Measurements from ENCODE around the gene ZBTB2.

- TF ChIP-seq TCF4 (CRISPR knock-in tag; IDR thresholded peaks at IDR 0.05; ENCODE audit: borderline replicate concordance): no peak
- TF ChIP-seq, protein P1, sequence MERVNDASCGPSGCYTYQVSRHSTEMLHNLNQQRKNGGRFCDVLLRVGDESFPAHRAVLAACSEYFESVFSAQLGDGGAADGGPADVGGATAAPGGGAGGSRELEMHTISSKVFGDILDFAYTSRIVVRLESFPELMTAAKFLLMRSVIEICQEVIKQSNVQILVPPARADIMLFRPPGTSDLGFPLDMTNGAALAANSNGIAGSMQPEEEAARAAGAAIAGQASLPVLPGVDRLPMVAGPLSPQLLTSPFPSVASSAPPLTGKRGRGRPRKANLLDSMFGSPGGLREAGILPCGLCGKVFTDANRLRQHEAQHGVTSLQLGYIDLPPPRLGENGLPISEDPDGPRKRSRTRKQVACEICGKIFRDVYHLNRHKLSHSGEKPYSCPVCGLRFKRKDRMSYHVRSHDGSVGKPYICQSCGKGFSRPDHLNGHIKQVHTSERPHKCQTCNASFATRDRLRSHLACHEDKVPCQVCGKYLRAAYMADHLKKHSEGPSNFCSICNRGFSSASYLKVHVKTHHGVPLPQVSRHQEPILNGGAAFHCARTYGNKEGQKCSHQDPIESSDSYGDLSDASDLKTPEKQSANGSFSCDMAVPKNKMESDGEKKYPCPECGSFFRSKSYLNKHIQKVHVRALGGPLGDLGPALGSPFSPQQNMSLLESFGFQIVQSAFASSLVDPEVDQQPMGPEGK (CRISPR knock-in tag; IDR thresholded peaks at IDR 0.05; ENCODE audit: borderline replicate concordance): no peak
- TF ChIP-seq PPARA (CRISPR knock-in tag; IDR thresholded peaks at IDR 0.05; ENCODE audit: borderline replicate concordance): no peak
- TF ChIP-seq ZFP3 (CRISPR knock-in tag; IDR thresholded peaks at IDR 0.05): no peak
- TF ChIP-seq RARB (CRISPR knock-in tag; IDR thresholded peaks at IDR 0.05): no peak
- TF ChIP-seq ZNF70 (CRISPR knock-in tag; IDR thresholded peaks at IDR 0.05): no peak
- TF ChIP-seq ISL1 (CRISPR knock-in tag; IDR thresholded peaks at IDR 0.05): no peak
- TF ChIP-seq TSHZ2 (CRISPR knock-in tag; IDR thresholded peaks at IDR 0.05): no peak
- no peak for TF ChIP-seq ARNTL (CRISPR knock-in tag; IDR thresholded peaks at IDR 0.05; ENCODE audit: borderline replicate concordance, low read depth)
- TF ChIP-seq ESRRG (CRISPR knock-in tag; IDR thresholded peaks at IDR 0.05): no peak
- TF ChIP-seq BACH2 (CRISPR knock-in tag; IDR thresholded peaks at IDR 0.05; ENCODE audit: borderline replicate concordance): no peak
- TF ChIP-seq, protein P2, sequence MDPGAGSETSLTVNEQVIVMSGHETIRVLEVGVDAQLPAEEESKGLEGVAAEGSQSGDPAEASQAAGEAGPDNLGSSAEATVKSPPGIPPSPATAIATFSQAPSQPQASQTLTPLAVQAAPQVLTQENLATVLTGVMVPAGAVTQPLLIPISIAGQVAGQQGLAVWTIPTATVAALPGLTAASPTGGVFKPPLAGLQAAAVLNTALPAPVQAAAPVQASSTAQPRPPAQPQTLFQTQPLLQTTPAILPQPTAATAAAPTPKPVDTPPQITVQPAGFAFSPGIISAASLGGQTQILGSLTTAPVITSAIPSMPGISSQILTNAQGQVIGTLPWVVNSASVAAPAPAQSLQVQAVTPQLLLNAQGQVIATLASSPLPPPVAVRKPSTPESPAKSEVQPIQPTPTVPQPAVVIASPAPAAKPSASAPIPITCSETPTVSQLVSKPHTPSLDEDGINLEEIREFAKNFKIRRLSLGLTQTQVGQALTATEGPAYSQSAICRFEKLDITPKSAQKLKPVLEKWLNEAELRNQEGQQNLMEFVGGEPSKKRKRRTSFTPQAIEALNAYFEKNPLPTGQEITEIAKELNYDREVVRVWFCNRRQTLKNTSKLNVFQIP (CRISPR knock-in tag; IDR thresholded peaks at IDR 0.05; ENCODE audit: borderline replicate concordance, low read depth): no peak
- TF ChIP-seq SNAI2 (CRISPR knock-in tag; IDR thresholded peaks at IDR 0.05): no peak
- TF ChIP-seq ZFP30 (CRISPR knock-in tag; IDR thresholded peaks at IDR 0.05): no peak
These were observed 44.9 kb upstream of the ZBTB2 start for GRCh38 chr6:151436300-151436699.

Measured in SK-N-SH treated with all-trans-retinoic acid at 6 μM for 48 hours (cell line).